H1 (cell line): ENCODE results near the gene CPNE5. TPM values are rescaled to one million over a fixed set of nuclear protein-coding genes. Genes with fewer than 3 reads are reported as not detected.

Experiments
- BACH1 ChIP-seq: IDR thresholded peaks from 2 replicates; pipeline ENCODE4 v1.6.1; 2012; ENCODE audit warnings: low read length, improper control_type of control experiment
- CEBPB ChIP-seq: IDR thresholded peaks from 2 replicates; pipeline ENCODE4 v1.6.1; 2012; ENCODE audit warnings: low read depth, low read length
- HDAC2 ChIP-seq, 2 experiments: fragments of 300-600 bp in 1 of 2; sonication (generic) in 1 of 2; IDR thresholded peaks; 2 replicates each; pipeline ENCODE4 v1.6.1; 2011 to 2012; ENCODE audit warnings: low read depth in 2 of 2, low read length in 2 of 2, mild to moderate bottlenecking in 2 of 2, moderate library complexity in 2 of 2, borderline replicate concordance in 1 of 2, inconsistent platforms in 1 of 2
- HDAC6 ChIP-seq: IDR thresholded peaks from one replicate; pipeline ENCODE4 v1.7.1; 2012; ENCODE audit warnings: low read depth, mild to moderate bottlenecking, inconsistent platforms, low read length, moderate library complexity
- JUND ChIP-seq: IDR thresholded peaks from 2 replicates; pipeline ENCODE4 v1.6.1; 2011; ENCODE audit warnings: mild to moderate bottlenecking, improper control_type of control experiment, low read length
- NRF1 ChIP-seq: IDR thresholded peaks from 2 replicates; pipeline ENCODE4 v1.6.1; 2011; ENCODE audit warnings: mild to moderate bottlenecking, low read depth, low read length, improper control_type of control experiment
- RFX5 ChIP-seq: IDR thresholded peaks from 2 replicates; pipeline ENCODE4 v1.6.1; 2011; ENCODE audit warnings: low read depth, low read length, improper control_type of control experiment, borderline replicate concordance
- ZNF274 ChIP-seq: IDR thresholded peaks from 2 replicates; pipeline ENCODE4 v1.7.0; 2012; ENCODE audit warnings: low read length, borderline replicate concordance; ENCODE audit errors: extremely low read depth
- polyA plus RNA-seq, 7 experiments: library from polyadenylated mRNA; depleted of rRNA in 3 of 7; stranded (reverse) in 5 of 7; unstranded in 2 of 7; fragments of >200 nt in 5 of 7; fragments of 200-250 nt in 2 of 7; gene quantifications; 1 replicate in 5 of 7; 2 replicates in 1 of 7; 4 replicates in 1 of 7; pipeline versions ENCODE4 v1.2.1 to v1.2.3, GENCODE V29; 2011 to 2013; ENCODE audit warnings: missing spikeins in 2 of 7, mixed read lengths in 2 of 7
- total RNA-seq: library from RNA; stranded (reverse); fragmentation: NEBNext Ultra II Directional; extraction: Animal tissue kit (Norgen Biotek cat#: 25700); gene quantifications from 2 replicates; pipeline ENCODE4 v1.2.1, GENCODE V29; 2021
- TF ChIP-seq, protein P1 (sequence below): fragments of 300-600 bp; sonication (generic); IDR thresholded peaks from 2 replicates; pipeline ENCODE4 v1.7.1; 2012; ENCODE audit warnings: low read length, moderate library complexity, mild to moderate bottlenecking, inconsistent platforms; ENCODE audit not compliant: insufficient replicate concordance
- TF ChIP-seq, protein P2 (sequence below): IDR thresholded peaks from 2 replicates; pipeline ENCODE4 v1.6.1; 2012; ENCODE audit warnings: inconsistent platforms

The CPNE5 gene
- total and polyA plus RNA-seq, 2 of the 8 experiments (the other 6 are each of a cell fraction or from before 2014, with no cell fraction given): 0.88 to 1.8 TPM

- TF ChIP-seq, protein P1, sequence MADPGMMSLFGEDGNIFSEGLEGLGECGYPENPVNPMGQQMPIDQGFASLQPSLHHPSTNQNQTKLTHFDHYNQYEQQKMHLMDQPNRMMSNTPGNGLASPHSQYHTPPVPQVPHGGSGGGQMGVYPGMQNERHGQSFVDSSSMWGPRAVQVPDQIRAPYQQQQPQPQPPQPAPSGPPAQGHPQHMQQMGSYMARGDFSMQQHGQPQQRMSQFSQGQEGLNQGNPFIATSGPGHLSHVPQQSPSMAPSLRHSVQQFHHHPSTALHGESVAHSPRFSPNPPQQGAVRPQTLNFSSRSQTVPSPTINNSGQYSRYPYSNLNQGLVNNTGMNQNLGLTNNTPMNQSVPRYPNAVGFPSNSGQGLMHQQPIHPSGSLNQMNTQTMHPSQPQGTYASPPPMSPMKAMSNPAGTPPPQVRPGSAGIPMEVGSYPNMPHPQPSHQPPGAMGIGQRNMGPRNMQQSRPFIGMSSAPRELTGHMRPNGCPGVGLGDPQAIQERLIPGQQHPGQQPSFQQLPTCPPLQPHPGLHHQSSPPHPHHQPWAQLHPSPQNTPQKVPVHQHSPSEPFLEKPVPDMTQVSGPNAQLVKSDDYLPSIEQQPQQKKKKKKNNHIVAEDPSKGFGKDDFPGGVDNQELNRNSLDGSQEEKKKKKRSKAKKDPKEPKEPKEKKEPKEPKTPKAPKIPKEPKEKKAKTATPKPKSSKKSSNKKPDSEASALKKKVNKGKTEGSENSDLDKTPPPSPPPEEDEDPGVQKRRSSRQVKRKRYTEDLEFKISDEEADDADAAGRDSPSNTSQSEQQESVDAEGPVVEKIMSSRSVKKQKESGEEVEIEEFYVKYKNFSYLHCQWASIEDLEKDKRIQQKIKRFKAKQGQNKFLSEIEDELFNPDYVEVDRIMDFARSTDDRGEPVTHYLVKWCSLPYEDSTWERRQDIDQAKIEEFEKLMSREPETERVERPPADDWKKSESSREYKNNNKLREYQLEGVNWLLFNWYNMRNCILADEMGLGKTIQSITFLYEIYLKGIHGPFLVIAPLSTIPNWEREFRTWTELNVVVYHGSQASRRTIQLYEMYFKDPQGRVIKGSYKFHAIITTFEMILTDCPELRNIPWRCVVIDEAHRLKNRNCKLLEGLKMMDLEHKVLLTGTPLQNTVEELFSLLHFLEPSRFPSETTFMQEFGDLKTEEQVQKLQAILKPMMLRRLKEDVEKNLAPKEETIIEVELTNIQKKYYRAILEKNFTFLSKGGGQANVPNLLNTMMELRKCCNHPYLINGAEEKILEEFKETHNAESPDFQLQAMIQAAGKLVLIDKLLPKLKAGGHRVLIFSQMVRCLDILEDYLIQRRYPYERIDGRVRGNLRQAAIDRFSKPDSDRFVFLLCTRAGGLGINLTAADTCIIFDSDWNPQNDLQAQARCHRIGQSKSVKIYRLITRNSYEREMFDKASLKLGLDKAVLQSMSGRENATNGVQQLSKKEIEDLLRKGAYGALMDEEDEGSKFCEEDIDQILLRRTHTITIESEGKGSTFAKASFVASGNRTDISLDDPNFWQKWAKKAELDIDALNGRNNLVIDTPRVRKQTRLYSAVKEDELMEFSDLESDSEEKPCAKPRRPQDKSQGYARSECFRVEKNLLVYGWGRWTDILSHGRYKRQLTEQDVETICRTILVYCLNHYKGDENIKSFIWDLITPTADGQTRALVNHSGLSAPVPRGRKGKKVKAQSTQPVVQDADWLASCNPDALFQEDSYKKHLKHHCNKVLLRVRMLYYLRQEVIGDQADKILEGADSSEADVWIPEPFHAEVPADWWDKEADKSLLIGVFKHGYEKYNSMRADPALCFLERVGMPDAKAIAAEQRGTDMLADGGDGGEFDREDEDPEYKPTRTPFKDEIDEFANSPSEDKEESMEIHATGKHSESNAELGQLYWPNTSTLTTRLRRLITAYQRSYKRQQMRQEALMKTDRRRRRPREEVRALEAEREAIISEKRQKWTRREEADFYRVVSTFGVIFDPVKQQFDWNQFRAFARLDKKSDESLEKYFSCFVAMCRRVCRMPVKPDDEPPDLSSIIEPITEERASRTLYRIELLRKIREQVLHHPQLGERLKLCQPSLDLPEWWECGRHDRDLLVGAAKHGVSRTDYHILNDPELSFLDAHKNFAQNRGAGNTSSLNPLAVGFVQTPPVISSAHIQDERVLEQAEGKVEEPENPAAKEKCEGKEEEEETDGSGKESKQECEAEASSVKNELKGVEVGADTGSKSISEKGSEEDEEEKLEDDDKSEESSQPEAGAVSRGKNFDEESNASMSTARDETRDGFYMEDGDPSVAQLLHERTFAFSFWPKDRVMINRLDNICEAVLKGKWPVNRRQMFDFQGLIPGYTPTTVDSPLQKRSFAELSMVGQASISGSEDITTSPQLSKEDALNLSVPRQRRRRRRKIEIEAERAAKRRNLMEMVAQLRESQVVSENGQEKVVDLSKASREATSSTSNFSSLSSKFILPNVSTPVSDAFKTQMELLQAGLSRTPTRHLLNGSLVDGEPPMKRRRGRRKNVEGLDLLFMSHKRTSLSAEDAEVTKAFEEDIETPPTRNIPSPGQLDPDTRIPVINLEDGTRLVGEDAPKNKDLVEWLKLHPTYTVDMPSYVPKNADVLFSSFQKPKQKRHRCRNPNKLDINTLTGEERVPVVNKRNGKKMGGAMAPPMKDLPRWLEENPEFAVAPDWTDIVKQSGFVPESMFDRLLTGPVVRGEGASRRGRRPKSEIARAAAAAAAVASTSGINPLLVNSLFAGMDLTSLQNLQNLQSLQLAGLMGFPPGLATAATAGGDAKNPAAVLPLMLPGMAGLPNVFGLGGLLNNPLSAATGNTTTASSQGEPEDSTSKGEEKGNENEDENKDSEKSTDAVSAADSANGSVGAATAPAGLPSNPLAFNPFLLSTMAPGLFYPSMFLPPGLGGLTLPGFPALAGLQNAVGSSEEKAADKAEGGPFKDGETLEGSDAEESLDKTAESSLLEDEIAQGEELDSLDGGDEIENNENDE: no peak
- TF ChIP-seq JUND: no peak
- no peak for TF ChIP-seq CEBPB
- no peak for TF ChIP-seq HDAC2 (IDR thresholded peaks at IDR 0.05; ENCODE audit: borderline replicate concordance in 1 of 2, low read depth in 2 of 2, low read length in 2 of 2)
- no peak for TF ChIP-seq RFX5
- TF ChIP-seq ZNF274: no peak
- no peak for TF ChIP-seq HDAC6
- TF ChIP-seq NRF1: no peak
- TF ChIP-seq BACH1: no peak
- TF ChIP-seq, protein P2, sequence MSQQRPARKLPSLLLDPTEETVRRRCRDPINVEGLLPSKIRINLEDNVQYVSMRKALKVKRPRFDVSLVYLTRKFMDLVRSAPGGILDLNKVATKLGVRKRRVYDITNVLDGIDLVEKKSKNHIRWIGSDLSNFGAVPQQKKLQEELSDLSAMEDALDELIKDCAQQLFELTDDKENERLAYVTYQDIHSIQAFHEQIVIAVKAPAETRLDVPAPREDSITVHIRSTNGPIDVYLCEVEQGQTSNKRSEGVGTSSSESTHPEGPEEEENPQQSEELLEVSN: no peak
Measured at GRCh38 chr6:36749829-36750489, 89.3 kb downstream of the CPNE5 start (continued).
